HepG2 (cell line): ENCODE measurements around the gene TMEM218. TPM values are rescaled to one million over a fixed set of nuclear protein-coding genes. Genes with fewer than 3 reads are reported as not detected.

Experiments
- ATAC-seq: fragments of 200-7000 bp; cut with Tn5 transposase; 3 replicates; pipeline ENCODE4 v1.9.1; 2020; ENCODE audit warnings: mild to moderate bottlenecking, moderate library complexity
- BruUV-seq: library from RNA; stranded (reverse); fragments of 400-500 nt; replicated peaks from 2 replicates; lab custom pipeline; 2021; lab: Mats Ljungman, UMichigan
- CTCF ChIA-PET: fragments of 300-600 bp; formaldehyde crosslinking; extraction: SDS; loops from one replicate; lab custom pipeline; 2021; ENCODE audit warnings: low total read pairs, inconsistent platforms, low intra/inter-chr PET ratio; lab: Yijun Ruan, JAX
- POLR2A ChIA-PET: fragments of 350-600 bp; sonication (Branson Sonifier 250); formaldehyde crosslinking; loops from one replicate; lab custom pipeline; 2020; ENCODE audit warnings: antibody characterized with exemption, inconsistent platforms; lab: Yijun Ruan, JAX
- DNase-seq: peaks from one replicate; pipeline ENCODE4 v3.0.0-alpha.2; 2015; ENCODE audit warnings: low spot score
- FAIRE-seq: peaks from 3 replicates; lab custom pipeline; 2011; peaks lifted over from hg19 to GRCh38; lab: Jason Lieb, UNC
- H2AFZ ChIP-seq: one replicate; pipeline ENCODE4 v1.6.1; 2011; ENCODE audit warnings: low read length, inconsistent platforms
- H3K27ac ChIP-seq: fragments of 300-600 bp; 3 replicates; pipeline ENCODE4 v1.8.0; 2011; ENCODE audit warnings: mixed run types, mild to moderate bottlenecking, mixed read lengths, low read length, inconsistent platforms; ENCODE audit not compliant: insufficient read depth; ENCODE audit errors: extremely low read length
- H3K27me3 ChIP-seq, 2 experiments: fragments of 200-600 bp in 1 of 2; 2 replicates in 1 of 2; 3 replicates in 1 of 2; pipeline versions ENCODE4 v1.6.0 to v1.8.0; 2011; ENCODE audit warnings: low read length in 2 of 2, mild to moderate bottlenecking in 2 of 2, moderate library complexity in 2 of 2, inconsistent platforms in 1 of 2; ENCODE audit not compliant: insufficient read depth in 2 of 2, control insufficient read depth in 1 of 2
- H3K36me3 ChIP-seq, 2 experiments: fragments of 200-600 bp in 1 of 2; replicated peaks in 1 of 2; 2 replicates in 1 of 2; 3 replicates in 1 of 2; pipeline versions ENCODE4 v1.5.1 to v1.8.0; 2011; ENCODE audit warnings: low read length in 2 of 2, inconsistent platforms in 1 of 2; ENCODE audit not compliant: insufficient read depth in 2 of 2, control insufficient read depth in 1 of 2
- H3K4me1 ChIP-seq: 2 replicates; pipeline ENCODE4 v1.5.1; 2012; ENCODE audit warnings: low read length, inconsistent platforms; ENCODE audit not compliant: insufficient read depth
- H3K4me2 ChIP-seq: 2 replicates; pipeline ENCODE4 v1.6.0; 2011; ENCODE audit warnings: low read depth, low read length, inconsistent platforms
- H3K4me3 ChIP-seq, 3 experiments: fragments of 200-600 bp in 1 of 3; sonication (generic), shearing (Covaris generic) in 1 of 3; replicated peaks in 1 of 3; 2 replicates each; pipeline ENCODE4 v1.5.1; 2011 to 2016; ENCODE audit warnings: low read length in 3 of 3, inconsistent platforms in 2 of 3, low read depth in 2 of 3, mild to moderate bottlenecking in 2 of 3, control low read depth in 1 of 3, mixed read lengths in 1 of 3; ENCODE audit not compliant: insufficient read depth in 1 of 3
- H3K79me2 ChIP-seq: one replicate; pipeline ENCODE4 v1.6.1; 2011; ENCODE audit warnings: low read length, inconsistent platforms; ENCODE audit not compliant: insufficient read depth
- H3K9ac ChIP-seq: 2 replicates; pipeline ENCODE4 v1.6.0; 2011; ENCODE audit warnings: mild to moderate bottlenecking, low read depth, low read length, inconsistent platforms; ENCODE audit not compliant: insufficient read depth
- H3K9me3 ChIP-seq: 2 replicates; pipeline ENCODE4 v1.5.1; 2012; ENCODE audit warnings: mild to moderate bottlenecking, low read length
- H4K20me1 ChIP-seq: 2 replicates; pipeline ENCODE4 v1.6.0; 2011; ENCODE audit warnings: inconsistent platforms, mild to moderate bottlenecking, low read length, moderate library complexity; ENCODE audit not compliant: insufficient read depth
- ARHGAP35 ChIP-seq: sonication (generic); formaldehyde crosslinking; IDR thresholded peaks from 2 replicates; pipeline ENCODE4 v1.9.0; 2022; ENCODE audit warnings: mild to moderate bottlenecking, inconsistent platforms, moderate library complexity, missing genetic modification reagents, borderline replicate concordance
- ATM ChIP-seq: fragments of 450-650 bp; IDR thresholded peaks from 2 replicates; pipeline ENCODE4 v1.7.1; 2017; ENCODE audit warnings: mild to moderate bottlenecking, borderline replicate concordance
- HBP1 ChIP-seq: IDR thresholded peaks from 2 replicates; pipeline ENCODE4 v1.6.1; 2016; ENCODE audit warnings: low read depth, control low read depth
- IKZF1 ChIP-seq: fragments of 450-650 bp; IDR thresholded peaks from 2 replicates; pipeline ENCODE4 v1.7.1; 2016
- KAT8 ChIP-seq: IDR thresholded peaks from 2 replicates; pipeline ENCODE4 v1.6.1; 2016; ENCODE audit warnings: missing genetic modification reagents, missing compliant biosample characterization
- MTA1 ChIP-seq: sonication (generic); formaldehyde crosslinking; IDR thresholded peaks from 2 replicates; pipeline ENCODE4 v1.4.0; 2020; ENCODE audit warnings: missing genetic modification reagents, mild to moderate bottlenecking, borderline replicate concordance
- SOX13 ChIP-seq, 3 experiments: fragments of 450-650 bp in 1 of 3; sonication (generic) in 1 of 3; formaldehyde crosslinking in 1 of 3; IDR thresholded peaks in 2 of 3; conservative IDR thresholded peaks in 1 of 3; 2 replicates each; pipeline versions ENCODE4 v1.5.0 to v1.6.1; 2016 to 2020; ENCODE audit warnings: antibody characterized with exemption in 1 of 3, mild to moderate bottlenecking in 1 of 3, missing compliant biosample characterization in 1 of 3, missing genetic modification reagents in 1 of 3, moderate library complexity in 1 of 3
- TGIF2 ChIP-seq: IDR thresholded peaks from 2 replicates; pipeline ENCODE4 v1.6.1; 2016; ENCODE audit warnings: control low read depth, missing compliant biosample characterization
- ZNF264 ChIP-seq: sonication (generic); formaldehyde crosslinking; IDR thresholded peaks from 2 replicates; pipeline ENCODE4 v1.4.0; 2020; ENCODE audit warnings: missing genetic modification reagents
- ZNF737 ChIP-seq: sonication (generic); formaldehyde crosslinking; IDR thresholded peaks from 2 replicates; pipeline ENCODE4 v1.5.0; 2020; ENCODE audit warnings: missing genetic modification reagents, mild to moderate bottlenecking, borderline replicate concordance
- ZNF775 ChIP-seq: sonication (generic); formaldehyde crosslinking; IDR thresholded peaks from 2 replicates; pipeline ENCODE4 v1.4.0; 2020; ENCODE audit warnings: missing genetic modification reagents, mild to moderate bottlenecking, moderate library complexity, borderline replicate concordance
- WGBS: methylation state at CpG from one replicate; pipeline ENCODE4 v1.1.6; 2017; ENCODE audit warnings: low lambda C conversion rate; 5-methylcytosine and 5-hydroxymethylcytosine counted together
- in situ Hi-C: cut with HindIII; loops from 2 replicates; pipeline ENCODE4 v1.10.0; 2017; ENCODE audit warnings: low pct_unique_long_range_greater_than_20kb; ENCODE audit not compliant: extremely low pct_ligation_motif_present
- intact Hi-C: fragments of 100-400 bp; cut with micrococcal nuclease; formaldehyde crosslinking; loops from one replicate; pipeline ENCODE4 v1.10.0; 2022; ENCODE audit not compliant: unreplicated experiment
- polyA plus RNA-seq, 8 experiments: library from polyadenylated mRNA; depleted of rRNA in 3 of 8; stranded (reverse) in 7 of 8; unstranded in 1 of 8; fragments of >200 nt; fragmentation: Illumina TruSeq in 4 of 8; extraction: Trizol in 4 of 8; gene quantifications; 2 replicates each; pipeline versions ENCODE4 v1.2.1 to v1.2.3, GENCODE V29; 2011 to 2016; ENCODE audit warnings: low read depth in 4 of 8, missing spikeins in 1 of 8, mixed read lengths in 1 of 8; ENCODE audit not compliant: insufficient read depth in 1 of 8
- total RNA-seq, 5 experiments: library from RNA; depleted of rRNA; stranded (reverse); fragments of >200 nt; fragmentation: Illumina TruSeq; extraction: Trizol; gene quantifications; 2 replicates each; pipeline ENCODE4 v1.2.3, GENCODE V29; 2016; ENCODE audit warnings: low read depth in 1 of 5
- TF ChIP-seq, protein P1 (sequence below): sonication (generic); formaldehyde crosslinking; IDR thresholded peaks from 2 replicates; pipeline ENCODE4 v1.4.0; 2020; ENCODE audit warnings: missing genetic modification reagents, borderline replicate concordance
- TF ChIP-seq, protein P2 (sequence below): sonication (generic); formaldehyde crosslinking; IDR thresholded peaks from 2 replicates; pipeline ENCODE4 v1.4.0; 2020; ENCODE audit warnings: missing genetic modification reagents
- TF ChIP-seq, protein P3 (sequence below): sonication (generic); formaldehyde crosslinking; IDR thresholded peaks from 2 replicates; pipeline ENCODE4 v1.8.0; 2022; ENCODE audit warnings: missing genetic modification reagents, low read depth, mild to moderate bottlenecking, borderline replicate concordance
- TF ChIP-seq, protein P4 (sequence below): sonication (generic); formaldehyde crosslinking; IDR thresholded peaks from 2 replicates; pipeline ENCODE4 v1.4.0; 2020; ENCODE audit warnings: missing genetic modification reagents, low read depth, mild to moderate bottlenecking, borderline replicate concordance
- TF ChIP-seq, protein P5 (sequence below): sonication (generic); formaldehyde crosslinking; IDR thresholded peaks from 2 replicates; pipeline ENCODE4 v1.4.0; 2020; ENCODE audit warnings: missing genetic modification reagents; ENCODE audit errors: not compliant biosample characterization

Gene TMEM218
- total and polyA plus RNA-seq, 2 of the 13 experiments (the other 11 are each of a cell fraction or from before 2014, with no cell fraction given) = 11.8 to 14.0 TPM

- BruUV-seq = no TSS peak
- 45% methylated on average over 7 of the region's 7 CpGs for WGBS
- CTCF ChIA-PET = no interaction called here
Observed at GRCh38 chr11:125132596-125132995, 21.2 kb upstream of the TMEM218 start.

More at GRCh38 chr11:125132596-125132995, 21.2 kb upstream of the TMEM218 start:
- no peak overlapping the region for H2AFZ ChIP-seq
- TF ChIP-seq, protein P1, sequence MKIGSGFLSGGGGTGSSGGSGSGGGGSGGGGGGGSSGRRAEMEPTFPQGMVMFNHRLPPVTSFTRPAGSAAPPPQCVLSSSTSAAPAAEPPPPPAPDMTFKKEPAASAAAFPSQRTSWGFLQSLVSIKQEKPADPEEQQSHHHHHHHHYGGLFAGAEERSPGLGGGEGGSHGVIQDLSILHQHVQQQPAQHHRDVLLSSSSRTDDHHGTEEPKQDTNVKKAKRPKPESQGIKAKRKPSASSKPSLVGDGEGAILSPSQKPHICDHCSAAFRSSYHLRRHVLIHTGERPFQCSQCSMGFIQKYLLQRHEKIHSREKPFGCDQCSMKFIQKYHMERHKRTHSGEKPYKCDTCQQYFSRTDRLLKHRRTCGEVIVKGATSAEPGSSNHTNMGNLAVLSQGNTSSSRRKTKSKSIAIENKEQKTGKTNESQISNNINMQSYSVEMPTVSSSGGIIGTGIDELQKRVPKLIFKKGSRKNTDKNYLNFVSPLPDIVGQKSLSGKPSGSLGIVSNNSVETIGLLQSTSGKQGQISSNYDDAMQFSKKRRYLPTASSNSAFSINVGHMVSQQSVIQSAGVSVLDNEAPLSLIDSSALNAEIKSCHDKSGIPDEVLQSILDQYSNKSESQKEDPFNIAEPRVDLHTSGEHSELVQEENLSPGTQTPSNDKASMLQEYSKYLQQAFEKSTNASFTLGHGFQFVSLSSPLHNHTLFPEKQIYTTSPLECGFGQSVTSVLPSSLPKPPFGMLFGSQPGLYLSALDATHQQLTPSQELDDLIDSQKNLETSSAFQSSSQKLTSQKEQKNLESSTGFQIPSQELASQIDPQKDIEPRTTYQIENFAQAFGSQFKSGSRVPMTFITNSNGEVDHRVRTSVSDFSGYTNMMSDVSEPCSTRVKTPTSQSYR (CRISPR knock-in tag) = no peak
- TF ChIP-seq ZNF775 (CRISPR knock-in tag) = no peak
- no peak for TF ChIP-seq SOX13 (IDR thresholded peaks at IDR 0.05)
- TF ChIP-seq SOX13 (CRISPR knock-in tag; conservative IDR thresholded peaks at IDR 0.05 in 1 of 2, IDR thresholded peaks at IDR 0.05 in 1 of 2) = no peak
- TF ChIP-seq, protein P2, sequence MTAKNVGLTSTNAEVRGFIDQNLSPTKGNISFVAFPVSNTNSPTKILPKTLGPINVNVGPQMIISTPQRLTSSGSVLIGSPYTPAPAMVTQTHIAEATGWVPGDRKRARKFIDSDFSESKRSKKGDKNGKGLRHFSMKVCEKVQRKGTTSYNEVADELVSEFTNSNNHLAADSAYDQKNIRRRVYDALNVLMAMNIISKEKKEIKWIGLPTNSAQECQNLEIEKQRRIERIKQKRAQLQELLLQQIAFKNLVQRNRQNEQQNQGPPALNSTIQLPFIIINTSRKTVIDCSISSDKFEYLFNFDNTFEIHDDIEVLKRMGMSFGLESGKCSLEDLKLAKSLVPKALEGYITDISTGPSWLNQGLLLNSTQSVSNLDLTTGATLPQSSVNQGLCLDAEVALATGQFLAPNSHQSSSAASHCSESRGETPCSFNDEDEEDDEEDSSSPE (CRISPR knock-in tag) = no peak
- no peak for TF ChIP-seq ARHGAP35 (CRISPR knock-in tag)
- TF ChIP-seq KAT8 (CRISPR knock-in tag) = no peak
- no peak for TF ChIP-seq MTA1 (CRISPR knock-in tag)
- no peak for TF ChIP-seq ZNF737 (CRISPR knock-in tag)
- no peak for TF ChIP-seq ZNF264
- TF ChIP-seq, protein P3, sequence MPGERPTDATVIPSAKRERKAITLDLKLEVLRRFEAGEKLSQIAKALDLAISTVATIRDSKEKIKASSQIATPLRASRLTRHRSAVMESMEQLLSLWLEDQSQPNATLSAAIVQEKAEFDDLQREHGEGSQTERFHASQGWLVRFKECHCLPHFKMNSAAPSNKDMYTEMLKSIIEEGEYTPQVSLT (CRISPR knock-in tag) = no peak
- no peak for TF ChIP-seq HBP1 (CRISPR knock-in tag)
- no peak for TF ChIP-seq ATM
- TF ChIP-seq, protein P4, sequence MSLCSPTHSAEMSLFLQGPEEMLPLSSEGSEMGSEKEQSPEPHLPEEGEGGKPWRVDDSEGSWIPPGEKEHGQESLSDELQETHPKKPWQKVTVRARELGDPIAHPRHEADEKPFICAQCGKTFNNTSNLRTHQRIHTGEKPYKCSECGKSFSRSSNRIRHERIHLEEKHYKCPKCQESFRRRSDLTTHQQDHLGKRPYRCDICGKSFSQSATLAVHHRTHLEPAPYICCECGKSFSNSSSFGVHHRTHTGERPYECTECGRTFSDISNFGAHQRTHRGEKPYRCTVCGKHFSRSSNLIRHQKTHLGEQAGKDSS (CRISPR knock-in tag) = no peak
- TF ChIP-seq IKZF1 = no peak
- TF ChIP-seq TGIF2 (CRISPR knock-in tag) = no peak
- TF ChIP-seq, protein P5, sequence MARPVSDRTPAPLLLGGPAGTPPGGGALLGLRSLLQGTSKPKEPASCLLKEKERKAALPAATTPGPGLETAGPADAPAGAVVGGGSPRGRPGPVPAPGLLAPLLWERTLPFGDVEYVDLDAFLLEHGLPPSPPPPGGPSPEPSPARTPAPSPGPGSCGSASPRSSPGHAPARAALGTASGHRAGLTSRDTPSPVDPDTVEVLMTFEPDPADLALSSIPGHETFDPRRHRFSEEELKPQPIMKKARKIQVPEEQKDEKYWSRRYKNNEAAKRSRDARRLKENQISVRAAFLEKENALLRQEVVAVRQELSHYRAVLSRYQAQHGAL (CRISPR knock-in tag) = no peak
- no peak for FAIRE-seq
- H3K9me3 ChIP-seq = no peaks in the 10 kb centered on the region
- no peak overlapping the region for H3K27ac ChIP-seq
- no peak for DNase-seq
- POLR2A ChIA-PET = no interaction called here
- no peaks in the 10 kb centered on the region for H3K4me1 ChIP-seq
- peaks cover 3 to 37% of the 10 kb centered on the region in 2 experiments; a peak in 4 of 5 replicates for H3K27me3 ChIP-seq
- H3K9ac ChIP-seq = no peak overlapping the region
- intact Hi-C loops = no loop called here
- H3K36me3 ChIP-seq = no peaks in the 10 kb centered on the region
- H3K4me3 ChIP-seq = no peak overlapping the region
- H4K20me1 ChIP-seq = no peaks in the 10 kb centered on the region
- no peak overlapping the region for H3K4me2 ChIP-seq
- no peak for ATAC-seq
- no peaks in the 10 kb centered on the region for H3K79me2 ChIP-seq
- in situ Hi-C loops = no loop called here
